Mesenchymal stem cell (in vitro differentiated cells and primary cell): Measurements from ENCODE around the gene ZNF134.

Experiments used
- DNase-seq: peaks from one replicate; pipeline ENCODE4 v3.0.0-alpha.2; 2013
- H2AFZ ChIP-seq: one replicate; pipeline ENCODE4 v1.6.1; 2013; ENCODE audit warnings: low read depth, mild to moderate bottlenecking, control low read depth, inconsistent platforms, low read length, moderate library complexity
- H2AK5ac ChIP-seq: 2 replicates; pipeline ENCODE4 v1.6.1; 2013; ENCODE audit warnings: low read length, moderate library complexity, mild to moderate bottlenecking, inconsistent platforms; ENCODE audit not compliant: severe bottlenecking
- H2BK120ac ChIP-seq: one replicate; pipeline ENCODE4 v1.6.1; 2013; ENCODE audit warnings: low read depth, mild to moderate bottlenecking, inconsistent platforms, low read length, moderate library complexity
- H2BK12ac ChIP-seq, 2 experiments: one replicate each; pipeline ENCODE4 v1.6.1; 2013; ENCODE audit warnings: inconsistent platforms in 2 of 2, low read length in 2 of 2, mild to moderate bottlenecking in 2 of 2, moderate library complexity in 2 of 2, control low read depth in 1 of 2
- H2BK15ac ChIP-seq: one replicate; pipeline ENCODE4 v1.6.1; 2013; ENCODE audit warnings: mild to moderate bottlenecking, low read depth, inconsistent platforms; ENCODE audit not compliant: poor library complexity, severe bottlenecking
- H2BK5ac ChIP-seq: 2 replicates; pipeline ENCODE4 v1.6.1; 2013; ENCODE audit warnings: low read depth, mild to moderate bottlenecking, low read length, control low read depth, inconsistent platforms; ENCODE audit not compliant: poor library complexity, severe bottlenecking
- H3K14ac ChIP-seq, 2 experiments: one replicate each; pipeline ENCODE4 v1.6.1; 2013; ENCODE audit warnings: inconsistent platforms in 2 of 2, low read length in 2 of 2, control low read depth in 1 of 2, mild to moderate bottlenecking in 1 of 2, moderate library complexity in 1 of 2
- H3K18ac ChIP-seq, 2 experiments: one replicate each; pipeline ENCODE4 v1.6.1; 2013; ENCODE audit warnings: inconsistent platforms in 2 of 2, low read length in 2 of 2, control low read depth in 1 of 2, low read depth in 1 of 2, mild to moderate bottlenecking in 1 of 2
- H3K23ac ChIP-seq, 2 experiments: one replicate each; pipeline ENCODE4 v1.6.1; 2013; ENCODE audit warnings: inconsistent platforms in 2 of 2, low read length in 2 of 2, mild to moderate bottlenecking in 2 of 2, moderate library complexity in 2 of 2, control low read depth in 1 of 2
- H3K27ac ChIP-seq: 2 replicates; pipeline ENCODE4 v1.5.1; 2013; ENCODE audit warnings: mild to moderate bottlenecking, moderate library complexity, low read length, control low read depth, inconsistent platforms; ENCODE audit not compliant: poor library complexity, severe bottlenecking
- H3K27me3 ChIP-seq, 2 experiments: 2 replicates each; pipeline versions ENCODE4 v1.6.1 to v1.7.0; 2013; ENCODE audit warnings: low read length in 2 of 2, mild to moderate bottlenecking in 2 of 2, moderate library complexity in 2 of 2, control low read depth in 1 of 2, inconsistent platforms in 1 of 2; ENCODE audit not compliant: control insufficient read depth in 1 of 2, insufficient read depth in 1 of 2
- H3K36me3 ChIP-seq, 2 experiments: 2 replicates each; pipeline versions ENCODE4 v1.6.1 to v1.7.0; 2013; ENCODE audit warnings: low read length in 2 of 2, control low read depth in 1 of 2, inconsistent platforms in 1 of 2, low read depth in 1 of 2, mild to moderate bottlenecking in 1 of 2; ENCODE audit not compliant: insufficient read depth in 2 of 2, control insufficient read depth in 1 of 2
- H3K4ac ChIP-seq, 2 experiments: one replicate each; pipeline ENCODE4 v1.6.1; 2013; ENCODE audit warnings: inconsistent platforms in 2 of 2, low read length in 2 of 2, mild to moderate bottlenecking in 2 of 2, moderate library complexity in 2 of 2, control low read depth in 1 of 2, low read depth in 1 of 2
- H3K4me1 ChIP-seq: 2 replicates; pipeline ENCODE4 v1.6.1; 2013; ENCODE audit warnings: low read depth, low read length, control low read depth; ENCODE audit not compliant: control insufficient read depth, insufficient read depth
- H3K4me2 ChIP-seq: 2 replicates; pipeline ENCODE4 v1.6.1; 2013; ENCODE audit warnings: low read length, mild to moderate bottlenecking, inconsistent platforms; ENCODE audit not compliant: poor library complexity, severe bottlenecking
- H3K4me3 ChIP-seq, 2 experiments: 2 replicates each; pipeline versions ENCODE4 v1.5.1 to v1.7.0; 2013; ENCODE audit warnings: low read length in 2 of 2, mild to moderate bottlenecking in 2 of 2, control low read depth in 1 of 2, low read depth in 1 of 2; ENCODE audit not compliant: insufficient read depth in 1 of 2
- H3K79me1 ChIP-seq: replicated peaks from 2 replicates; pipeline ENCODE4 v1.6.1; 2013; ENCODE audit warnings: mild to moderate bottlenecking, control low read depth, low read length, inconsistent platforms; ENCODE audit not compliant: poor library complexity, severe bottlenecking
- H3K9ac ChIP-seq: 2 replicates; pipeline ENCODE4 v1.7.0; 2013; ENCODE audit warnings: mild to moderate bottlenecking, low read length, moderate library complexity
- H3K9me3 ChIP-seq: 2 replicates; pipeline ENCODE4 v1.7.0; 2013; ENCODE audit warnings: mild to moderate bottlenecking, low read length; ENCODE audit not compliant: control insufficient read depth
- H4K8ac ChIP-seq: one replicate; pipeline ENCODE4 v1.6.1; 2013; ENCODE audit warnings: inconsistent platforms, mild to moderate bottlenecking, low read length, moderate library complexity
- H4K91ac ChIP-seq: one replicate; pipeline ENCODE4 v1.6.1; 2013; ENCODE audit warnings: mild to moderate bottlenecking, low read length, inconsistent platforms
- WGBS: methylation state at CpG from one replicate; pipeline ENCODE4 v1.1.7; 2013; ENCODE audit warnings: mixed read lengths; 5-methylcytosine and 5-hydroxymethylcytosine counted together

ZNF134 gene

DNA sequence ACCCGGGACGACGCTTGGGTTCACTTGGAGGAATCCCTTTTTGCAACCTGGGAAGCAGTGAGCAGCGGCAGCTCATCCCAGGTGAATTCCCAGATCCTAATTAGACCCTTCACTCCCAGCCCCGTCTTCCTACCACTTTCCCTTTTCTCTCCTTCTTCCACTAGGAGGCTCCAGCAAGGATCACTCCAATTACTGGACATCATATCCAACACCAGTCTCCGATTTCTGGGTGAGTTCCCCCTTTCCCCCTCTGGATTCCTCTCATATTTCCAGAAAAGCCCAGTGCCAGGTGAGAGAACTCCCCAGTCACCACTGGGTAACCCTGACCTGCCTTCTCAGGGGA lies 37.6 kb downstream of the ZNF134 start:
- Histone ChIP-seq H3K4me1 (no peaks in the 10 kb centered on the region), H2BK120ac (no peak overlapping the region), H3K9me3 (peaks cover 17% of the 10 kb centered on the region), H2AK5ac (no peak overlapping the region), H3K4me3 (no peak overlapping the region), H3K79me1 (no peaks in the 10 kb centered on the region), H3K14ac (no peak overlapping the region), H3K4me2 (no peak overlapping the region), H3K9ac (no peak overlapping the region), H4K8ac (no peak overlapping the region), H2BK15ac (no peak overlapping the region), H3K27me3 (no peaks in the 10 kb centered on the region), H4K91ac (no peak overlapping the region), H3K23ac (no peak overlapping the region), H3K18ac (no peak overlapping the region), H3K27ac (no peak overlapping the region), H2AFZ (no peak overlapping the region), H3K4ac (no peak overlapping the region), H3K36me3 (no peaks in the 10 kb centered on the region), H2BK12ac (no peak overlapping the region), H2BK5ac (no peak overlapping the region)
- no peak for DNase-seq
- WGBS: 55% methylated on average over 6 of the region's 6 CpGs

GRCh38 chr19:57653689-57654088 lies 39.6 kb downstream of the ZNF134 start:
- H2AFZ ChIP-seq: no peak overlapping the region
- H3K27ac ChIP-seq: no peak overlapping the region
- no peak overlapping the region for H2BK5ac ChIP-seq
- no peak overlapping the region for H3K18ac ChIP-seq
- H3K4me1 ChIP-seq: no peaks in the 10 kb centered on the region
- no peak overlapping the region for H3K14ac ChIP-seq
- H3K4ac ChIP-seq: no peak overlapping the region
- H3K23ac ChIP-seq: no peak overlapping the region
- no peak overlapping the region for H3K4me3 ChIP-seq
- WGBS: 70% methylated on average over 2 of the region's 2 CpGs
- DNase-seq: no peak
- no peaks in the 10 kb centered on the region for H3K36me3 ChIP-seq
- H3K9me3 ChIP-seq: peaks cover 14% of the 10 kb centered on the region
- no peaks in the 10 kb centered on the region for H3K27me3 ChIP-seq
- no peak overlapping the region for H2BK12ac ChIP-seq
- H2AK5ac ChIP-seq: no peak overlapping the region
- no peak overlapping the region for H2BK15ac ChIP-seq
- no peak overlapping the region for H3K4me2 ChIP-seq
- H3K79me1 ChIP-seq: no peaks in the 10 kb centered on the region
- H2BK120ac ChIP-seq: no peak overlapping the region
- no peak overlapping the region for H3K9ac ChIP-seq
- H4K8ac ChIP-seq: no peak overlapping the region
- no peak overlapping the region for H4K91ac ChIP-seq

DNA sequence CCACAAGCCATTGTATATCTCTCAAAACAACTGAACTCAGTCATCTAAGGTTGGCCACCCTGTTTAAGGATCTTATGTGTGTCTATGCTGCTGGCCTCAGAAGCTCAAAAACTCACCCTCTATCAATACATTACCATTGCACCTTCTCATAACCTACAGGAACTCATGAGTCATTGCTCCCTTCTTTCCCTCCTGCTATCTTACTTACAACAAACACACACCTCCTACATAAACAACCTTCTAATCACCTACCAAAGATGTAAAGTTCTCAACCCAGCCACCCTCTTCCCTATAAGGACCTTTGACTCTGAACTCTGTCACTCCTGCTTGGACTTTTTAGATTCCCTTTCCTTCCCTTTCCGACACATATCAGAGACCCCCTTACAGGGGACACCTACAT lies 41.4 kb downstream of the ZNF134 start:
- H2AFZ ChIP-seq: no peak overlapping the region
- no peak overlapping the region for H3K9ac ChIP-seq
- no peak overlapping the region for H2AK5ac ChIP-seq
- no peak overlapping the region for H2BK5ac ChIP-seq
- no peak overlapping the region for H3K4me2 ChIP-seq
- H2BK12ac ChIP-seq: no peak overlapping the region
- no peak overlapping the region for H3K23ac ChIP-seq
- H4K91ac ChIP-seq: no peak overlapping the region
- peaks cover under 1 to 5% of the 10 kb centered on the region in 2 experiments for H3K27me3 ChIP-seq
- no peak overlapping the region for H3K27ac ChIP-seq
- H2BK120ac ChIP-seq: no peak overlapping the region
- H3K4me1 ChIP-seq: no peaks in the 10 kb centered on the region
- no peak overlapping the region for H3K4ac ChIP-seq
- H4K8ac ChIP-seq: no peak overlapping the region
- no peak overlapping the region for H3K4me3 ChIP-seq
- no peaks in the 10 kb centered on the region for H3K79me1 ChIP-seq
- 87% methylated on average over 1 of the region's 1 CpG for WGBS
- DNase-seq: no peak
- H3K9me3 ChIP-seq: peaks cover 14% of the 10 kb centered on the region
- no peak overlapping the region for H2BK15ac ChIP-seq
- H3K14ac ChIP-seq: no peak overlapping the region
- H3K18ac ChIP-seq: no peak overlapping the region
- H3K36me3 ChIP-seq: no peaks in the 10 kb centered on the region

GRCh38 chr19:57656346-57656745 lies 42.3 kb downstream of the ZNF134 start:
- H2BK12ac ChIP-seq: no peak overlapping the region
- no peaks in the 10 kb centered on the region for H3K4me1 ChIP-seq
- H4K91ac ChIP-seq: no peak overlapping the region
- H3K23ac ChIP-seq: no peak overlapping the region
- no peak overlapping the region for H2AFZ ChIP-seq
- H3K27ac ChIP-seq: no peak overlapping the region
- H3K4me2 ChIP-seq: no peak overlapping the region
- DNase-seq: no peak
- H3K27me3 ChIP-seq: peaks cover 4 to 5% of the 10 kb centered on the region in 2 experiments
- H3K9me3 ChIP-seq: peaks cover 14% of the 10 kb centered on the region
- H2BK120ac ChIP-seq: no peak overlapping the region
- no peaks in the 10 kb centered on the region for H3K36me3 ChIP-seq
- no peak overlapping the region for H3K14ac ChIP-seq
- no peak overlapping the region for H3K9ac ChIP-seq
- H3K79me1 ChIP-seq: no peaks in the 10 kb centered on the region
- no peak overlapping the region for H2BK5ac ChIP-seq
- H3K18ac ChIP-seq: no peak overlapping the region
- no peak overlapping the region for H3K4me3 ChIP-seq
- no peak overlapping the region for H4K8ac ChIP-seq
- no CpG with 5 or more reads among the region's 1 CpG for WGBS
- no peak overlapping the region for H2BK15ac ChIP-seq
- no peak overlapping the region for H2AK5ac ChIP-seq
- H3K4ac ChIP-seq: no peak overlapping the region
